IMR-90 (cell line): Measurements from ENCODE around the gene OPHN1. TPM values are rescaled to one million over a fixed set of nuclear protein-coding genes. Genes with fewer than 3 reads are reported as not detected.

Experiments
- ATAC-seq: fragments of 200-7000 bp; cut with Tn5 transposase; 2 replicates; pipeline ENCODE4 v1.9.1; 2020; ENCODE audit warnings: low read depth, mild to moderate bottlenecking, moderate library complexity
- BruUV-seq: library from RNA; stranded (reverse); fragments of 400-500 nt; replicated peaks from 2 replicates; lab custom pipeline; 2021; lab: Mats Ljungman, UMichigan
- CTCF ChIA-PET: fragments of 300-600 bp; formaldehyde crosslinking; extraction: SDS; loops from one replicate; lab custom pipeline; 2021; ENCODE audit warnings: antibody characterized with exemption; lab: Yijun Ruan, JAX
- POLR2A ChIA-PET: fragments of 300-600 bp; sonication (Branson Sonifier 250); formaldehyde crosslinking; loops from one replicate; lab custom pipeline; 2022; ENCODE audit warnings: antibody characterized with exemption; ENCODE audit not compliant: unreplicated experiment; lab: Charles Lee
- DNase-seq: peaks from one replicate; pipeline ENCODE4 v3.0.0; 2013
- H2AFZ ChIP-seq: replicated peaks from 2 replicates; pipeline ENCODE3; 2013; ENCODE audit warnings: low read length, mild to moderate bottlenecking; ENCODE audit not compliant: poor library complexity
- H2AK5ac ChIP-seq: 2 replicates; pipeline ENCODE4 v1.6.1; 2013; ENCODE audit warnings: low read depth, low read length, inconsistent platforms
- H2AK9ac ChIP-seq: replicated peaks from 2 replicates; pipeline ENCODE3; 2013; ENCODE audit warnings: mild to moderate bottlenecking, low read depth, low read length, moderate library complexity; ENCODE audit not compliant: poor library complexity
- H2BK120ac ChIP-seq: 2 replicates; pipeline ENCODE4 v1.6.1; 2013; ENCODE audit warnings: low read depth, low read length, inconsistent platforms
- H2BK15ac ChIP-seq: 3 replicates; pipeline ENCODE4 v1.6.1; 2013; ENCODE audit warnings: low read depth, low read length, inconsistent platforms
- H2BK20ac ChIP-seq: 2 replicates; pipeline ENCODE4 v1.6.1; 2013; ENCODE audit warnings: low read depth, mild to moderate bottlenecking, inconsistent platforms, low read length, moderate library complexity
- H2BK5ac ChIP-seq: 2 replicates; pipeline ENCODE4 v1.6.1; 2013; ENCODE audit warnings: mild to moderate bottlenecking, low read depth, low read length, inconsistent platforms; ENCODE audit not compliant: poor library complexity, severe bottlenecking
- H3K14ac ChIP-seq: replicated peaks from 2 replicates; pipeline ENCODE4 v1.6.1; 2013; ENCODE audit warnings: low read depth, low read length, inconsistent platforms
- H3K18ac ChIP-seq: 2 replicates; pipeline ENCODE4 v1.6.1; 2013; ENCODE audit warnings: low read depth, low read length, control low read depth
- H3K23ac ChIP-seq: 2 replicates; pipeline ENCODE4 v1.6.1; 2013; ENCODE audit warnings: low read depth, low read length, inconsistent platforms
- H3K27ac ChIP-seq: 2 replicates; pipeline ENCODE4 v1.5.1; 2013; ENCODE audit warnings: mild to moderate bottlenecking, control low read depth, low read length; ENCODE audit not compliant: insufficient read depth
- H3K27me3 ChIP-seq: 2 replicates; pipeline ENCODE4 v1.6.1; 2013; ENCODE audit warnings: low read length; ENCODE audit not compliant: control insufficient read depth, insufficient read depth
- H3K36me3 ChIP-seq: 2 replicates; pipeline ENCODE4 v1.6.1; 2013; ENCODE audit warnings: low read length, mixed read lengths; ENCODE audit not compliant: control insufficient read depth, insufficient read depth
- H3K4ac ChIP-seq: 2 replicates; pipeline ENCODE4 v1.6.1; 2013; ENCODE audit warnings: low read depth, low read length, inconsistent platforms
- H3K4me1 ChIP-seq: 2 replicates; pipeline ENCODE4 v1.6.1; 2013; ENCODE audit warnings: low read length, mixed read lengths; ENCODE audit not compliant: control insufficient read depth, insufficient read depth
- H3K4me2 ChIP-seq: 2 replicates; pipeline ENCODE4 v1.6.1; 2013; ENCODE audit warnings: low read depth, mild to moderate bottlenecking, control low read depth, low read length, moderate library complexity
- H3K4me3 ChIP-seq: 2 replicates; pipeline ENCODE4 v1.5.1; 2013; ENCODE audit warnings: low read depth, mild to moderate bottlenecking, control low read depth, low read length, moderate library complexity; ENCODE audit not compliant: insufficient read depth
- H3K56ac ChIP-seq: 2 replicates; pipeline ENCODE4 v1.6.1; 2013; ENCODE audit warnings: low read length, inconsistent platforms; ENCODE audit not compliant: insufficient read depth; ENCODE audit errors: extremely low read depth
- H3K79me1 ChIP-seq, 2 experiments: 2 replicates each; pipeline ENCODE4 v1.6.1; 2013; ENCODE audit warnings: low read length in 2 of 2, inconsistent platforms in 1 of 2, low read depth in 1 of 2
- H3K9ac ChIP-seq: 2 replicates; pipeline ENCODE4 v1.6.1; 2013; ENCODE audit warnings: low read depth, low read length, control low read depth
- H3K9me1 ChIP-seq: 2 replicates; pipeline ENCODE4 v1.6.1; 2013; ENCODE audit warnings: low read length, inconsistent platforms; ENCODE audit not compliant: insufficient read depth
- H3K9me3 ChIP-seq: 2 replicates; pipeline ENCODE4 v1.6.1; 2013; ENCODE audit warnings: low read length; ENCODE audit not compliant: control insufficient read depth, insufficient read depth
- H4K20me1 ChIP-seq: 2 replicates; pipeline ENCODE4 v1.6.1; 2013; ENCODE audit warnings: low read length, inconsistent platforms; ENCODE audit not compliant: insufficient read depth
- H4K5ac ChIP-seq: 2 replicates; pipeline ENCODE4 v1.6.1; 2013; ENCODE audit warnings: mild to moderate bottlenecking, low read depth, low read length, control low read depth
- H4K8ac ChIP-seq, 2 experiments: 2 replicates each; pipeline ENCODE4 v1.6.1; 2013; ENCODE audit warnings: low read depth in 2 of 2, low read length in 2 of 2, control low read depth in 1 of 2, inconsistent platforms in 1 of 2
- H4K91ac ChIP-seq: 2 replicates; pipeline ENCODE4 v1.6.1; 2013; ENCODE audit warnings: low read depth, low read length, inconsistent platforms; ENCODE audit not compliant: insufficient read depth
- BHLHE40 ChIP-seq: fragments of 150-350 bp; IDR thresholded peaks from 2 replicates; pipeline ENCODE4 v1.6.1; 2016; ENCODE audit warnings: mild to moderate bottlenecking, low read depth, low read length
- CEBPB ChIP-seq: IDR thresholded peaks from 2 replicates; pipeline ENCODE4 v1.6.1; 2012; ENCODE audit warnings: low read depth, low read length, improper control_type of control experiment
- CHD1 ChIP-seq: IDR thresholded peaks from 2 replicates; pipeline ENCODE4 v1.6.1; 2012; ENCODE audit warnings: low read depth, low read length, improper control_type of control experiment
- FOS ChIP-seq: fragments of 150-350 bp; IDR thresholded peaks from 2 replicates; pipeline ENCODE4 v1.6.1; 2016; ENCODE audit warnings: low read depth, low read length
- MAFK ChIP-seq: IDR thresholded peaks from 2 replicates; pipeline ENCODE4 v1.6.1; 2012; ENCODE audit warnings: low read depth, low read length, improper control_type of control experiment
- MAZ ChIP-seq: IDR thresholded peaks from 2 replicates; pipeline ENCODE4 v1.6.1; 2012; ENCODE audit warnings: low read depth, mild to moderate bottlenecking, low read length, improper control_type of control experiment, moderate library complexity, borderline replicate concordance
- MXI1 ChIP-seq: IDR thresholded peaks from 2 replicates; pipeline ENCODE4 v1.6.1; 2012; ENCODE audit warnings: low read depth, mild to moderate bottlenecking, low read length, moderate library complexity, borderline replicate concordance
- NFE2L2 ChIP-seq: fragments of 150-350 bp; IDR thresholded peaks from 2 replicates; pipeline ENCODE4 v1.6.1; 2016; ENCODE audit warnings: low read depth, mild to moderate bottlenecking, low read length
- POLR2A ChIP-seq: IDR thresholded peaks from 2 replicates; pipeline ENCODE4 v1.6.1; 2012; ENCODE audit warnings: mild to moderate bottlenecking, low read depth, low read length
- RAD21 ChIP-seq: IDR thresholded peaks from 2 replicates; pipeline ENCODE4 v1.6.1; 2012; ENCODE audit warnings: low read length, improper control_type of control experiment
- RCOR1 ChIP-seq: IDR thresholded peaks from 2 replicates; pipeline ENCODE4 v1.6.1; 2012; ENCODE audit warnings: mild to moderate bottlenecking, low read length, improper control_type of control experiment; ENCODE audit not compliant: insufficient replicate concordance
- RFX5 ChIP-seq: IDR thresholded peaks from 2 replicates; pipeline ENCODE4 v1.8.0; 2012; ENCODE audit warnings: low read depth, mild to moderate bottlenecking, low read length, moderate library complexity
- SMC3 ChIP-seq: fragments of 150-350 bp; IDR thresholded peaks from 2 replicates; pipeline ENCODE4 v1.6.1; 2016; ENCODE audit warnings: low read depth, mild to moderate bottlenecking, antibody characterized with exemption, low read length, moderate library complexity
- WGBS, 2 experiments: methylation state at CpG; one replicate each; pipeline versions ENCODE4 v1.1.5 to v1.1.7; 2013; ENCODE audit warnings: missing lambda C conversion rate in 2 of 2; ENCODE audit not compliant: insufficient read length in 1 of 2; ENCODE audit errors: extremely low coverage in 2 of 2; 5-methylcytosine and 5-hydroxymethylcytosine counted together
- dilution Hi-C: fragments of 300-500 bp; cut with HindIII; formaldehyde crosslinking; loops from one replicate; pipeline ENCODE4 v1.14.3; 2018; ENCODE audit warnings: low sequenced_read_pairs; ENCODE audit not compliant: unreplicated experiment
- in situ Hi-C: fragments of 300-500 bp; cut with MboI; formaldehyde crosslinking; loops from 3 replicates; pipeline ENCODE4 v1.14.3; 2019; ENCODE audit warnings: low sequenced_read_pairs, inconsistent platforms, mixed read lengths
- intact Hi-C: fragments of 100-400 bp; cut with micrococcal nuclease; formaldehyde crosslinking; loops from 2 replicates; pipeline ENCODE4 v1.10.0; 2022
- polyA plus RNA-seq, 3 experiments: library from polyadenylated mRNA; depleted of rRNA; stranded (reverse); fragments of >200 nt; gene quantifications; 2 replicates each; pipeline ENCODE4 v1.2.3, GENCODE V29; 2012; ENCODE audit warnings: low replicate concordance in 1 of 3
- total RNA-seq: library from RNA; depleted of rRNA; stranded (reverse); fragments of >200 nt; gene quantifications from 2 replicates; pipeline ENCODE4 v1.2.3, GENCODE V29; 2012
- TF ChIP-seq, protein P1 (sequence below): fragments of 150-350 bp; IDR thresholded peaks from 2 replicates; pipeline ENCODE4 v1.6.1; 2017; ENCODE audit warnings: mild to moderate bottlenecking, antibody characterized with exemption, low read length, low read depth
- TF ChIP-seq, protein P2 (sequence below): conservative IDR thresholded peaks from 2 replicates; pipeline ENCODE4 v1.5.1; 2012; ENCODE audit warnings: mild to moderate bottlenecking, low read depth, low read length, improper control_type of control experiment
- TF ChIP-seq, protein P3 (sequence below): fragments of 150-350 bp; IDR thresholded peaks from 2 replicates; pipeline ENCODE4 v1.6.1; 2016; ENCODE audit warnings: low read depth, mild to moderate bottlenecking, low read length, moderate library complexity, borderline replicate concordance

Gene OPHN1
- total and polyA plus RNA-seq, 2 of the 4 experiments (the other 2 are of a cell fraction), result 4.0 to 13.1 TPM

DNA sequence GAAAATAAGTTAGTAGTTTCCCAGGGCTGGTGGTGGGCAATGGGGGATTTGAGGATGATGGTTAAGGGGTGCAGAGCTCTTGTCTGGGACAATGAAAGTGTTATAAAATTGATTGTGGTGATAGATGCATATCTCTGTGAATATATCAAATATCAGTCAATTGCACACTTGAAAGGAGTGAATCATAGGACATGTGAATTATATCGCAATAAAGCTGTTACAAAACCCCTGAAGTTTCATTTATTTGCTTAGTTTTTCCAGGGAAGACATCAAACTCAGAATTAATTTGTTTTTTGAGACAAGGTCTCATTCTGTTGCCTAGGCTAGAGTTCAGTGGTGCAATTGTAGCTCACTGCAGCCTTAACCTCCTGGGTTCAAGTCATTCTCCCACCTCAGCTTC is 47.7 kb upstream of the OPHN1 start:
- ChIA-PET CTCF (no interaction called here), POLR2A (no interaction called here)
- Histone ChIP-seq H4K20me1 (no peaks in the 10 kb centered on the region), H3K4me3 (no peak overlapping the region), H3K9ac (no peak overlapping the region), H2AK9ac (no peak overlapping the region), H3K4me2 (no peak overlapping the region), H3K36me3 (no peaks in the 10 kb centered on the region), H3K14ac (no peak overlapping the region), H3K9me1 (no peaks in the 10 kb centered on the region), H3K27me3 (peaks cover 1% of the 10 kb centered on the region), H2BK20ac (no peak overlapping the region), H2AK5ac (no peak overlapping the region), H2BK120ac (no peak overlapping the region), H3K79me1 (no peaks in the 10 kb centered on the region), H3K56ac (no peak overlapping the region), H2AFZ (no peak overlapping the region), H3K18ac (no peak overlapping the region), H2BK15ac (no peak overlapping the region), H4K5ac (no peak overlapping the region), H3K27ac (no peak overlapping the region), H3K4ac (no peak overlapping the region), H2BK5ac (no peak overlapping the region), H3K23ac (no peak overlapping the region), H4K91ac (no peak overlapping the region), H4K8ac (no peak overlapping the region), H3K9me3 (no peaks in the 10 kb centered on the region), H3K4me1 (no peaks in the 10 kb centered on the region)
- TF ChIP-seq FOS, result no peak
- TF ChIP-seq CEBPB, result no peak
- no peak for TF ChIP-seq BHLHE40
- TF ChIP-seq, protein P1, sequence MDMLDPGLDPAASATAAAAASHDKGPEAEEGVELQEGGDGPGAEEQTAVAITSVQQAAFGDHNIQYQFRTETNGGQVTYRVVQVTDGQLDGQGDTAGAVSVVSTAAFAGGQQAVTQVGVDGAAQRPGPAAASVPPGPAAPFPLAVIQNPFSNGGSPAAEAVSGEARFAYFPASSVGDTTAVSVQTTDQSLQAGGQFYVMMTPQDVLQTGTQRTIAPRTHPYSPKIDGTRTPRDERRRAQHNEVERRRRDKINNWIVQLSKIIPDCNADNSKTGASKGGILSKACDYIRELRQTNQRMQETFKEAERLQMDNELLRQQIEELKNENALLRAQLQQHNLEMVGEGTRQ, result no peak
- no peak for TF ChIP-seq RAD21
- no peak for TF ChIP-seq RFX5
- TF ChIP-seq, protein P2, sequence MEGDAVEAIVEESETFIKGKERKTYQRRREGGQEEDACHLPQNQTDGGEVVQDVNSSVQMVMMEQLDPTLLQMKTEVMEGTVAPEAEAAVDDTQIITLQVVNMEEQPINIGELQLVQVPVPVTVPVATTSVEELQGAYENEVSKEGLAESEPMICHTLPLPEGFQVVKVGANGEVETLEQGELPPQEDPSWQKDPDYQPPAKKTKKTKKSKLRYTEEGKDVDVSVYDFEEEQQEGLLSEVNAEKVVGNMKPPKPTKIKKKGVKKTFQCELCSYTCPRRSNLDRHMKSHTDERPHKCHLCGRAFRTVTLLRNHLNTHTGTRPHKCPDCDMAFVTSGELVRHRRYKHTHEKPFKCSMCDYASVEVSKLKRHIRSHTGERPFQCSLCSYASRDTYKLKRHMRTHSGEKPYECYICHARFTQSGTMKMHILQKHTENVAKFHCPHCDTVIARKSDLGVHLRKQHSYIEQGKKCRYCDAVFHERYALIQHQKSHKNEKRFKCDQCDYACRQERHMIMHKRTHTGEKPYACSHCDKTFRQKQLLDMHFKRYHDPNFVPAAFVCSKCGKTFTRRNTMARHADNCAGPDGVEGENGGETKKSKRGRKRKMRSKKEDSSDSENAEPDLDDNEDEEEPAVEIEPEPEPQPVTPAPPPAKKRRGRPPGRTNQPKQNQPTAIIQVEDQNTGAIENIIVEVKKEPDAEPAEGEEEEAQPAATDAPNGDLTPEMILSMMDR, result no peak
- TF ChIP-seq MAFK, result no peak
- no peak for TF ChIP-seq RCOR1
- TF ChIP-seq SMC3, result no peak
- TF ChIP-seq MXI1, result no peak
- TF ChIP-seq, protein P3, sequence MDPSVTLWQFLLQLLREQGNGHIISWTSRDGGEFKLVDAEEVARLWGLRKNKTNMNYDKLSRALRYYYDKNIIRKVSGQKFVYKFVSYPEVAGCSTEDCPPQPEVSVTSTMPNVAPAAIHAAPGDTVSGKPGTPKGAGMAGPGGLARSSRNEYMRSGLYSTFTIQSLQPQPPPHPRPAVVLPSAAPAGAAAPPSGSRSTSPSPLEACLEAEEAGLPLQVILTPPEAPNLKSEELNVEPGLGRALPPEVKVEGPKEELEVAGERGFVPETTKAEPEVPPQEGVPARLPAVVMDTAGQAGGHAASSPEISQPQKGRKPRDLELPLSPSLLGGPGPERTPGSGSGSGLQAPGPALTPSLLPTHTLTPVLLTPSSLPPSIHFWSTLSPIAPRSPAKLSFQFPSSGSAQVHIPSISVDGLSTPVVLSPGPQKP, result no peak
- TF ChIP-seq POLR2A, result no peak
- TF ChIP-seq MAZ, result no peak
- TF ChIP-seq NFE2L2, result no peak
- TF ChIP-seq CHD1, result no peak
- intact Hi-C loops, result no loop called here
- ATAC-seq, result no peak
- dilution Hi-C loops, result no loop called here
- WGBS, 2 experiments, result no CpG with 5 or more reads among the region's 1 CpG
- DNase-seq, result no peak
- in situ Hi-C loops, result no loop called here
- BruUV-seq, result no TSS peak
